HepG2 (cell line): ENCODE results near the gene PLEKHA3. TPM values are rescaled to one million over a fixed set of nuclear protein-coding genes. Genes with fewer than 3 reads are reported as not detected.
A peak's percentile ranks its signal among the peaks of the same experiment; 100 is the strongest.

Experiments used
- AGO1 ChIP-seq: fragments of 200-400 bp; formaldehyde crosslinking; IDR thresholded peaks from 2 replicates; pipeline ENCODE4 v1.6.1; 2017; ENCODE audit warnings: mild to moderate bottlenecking, low read depth, low read length, moderate library complexity; ENCODE audit not compliant: poor library complexity, severe bottlenecking
- EEA1 ChIP-seq: sonication (generic); formaldehyde crosslinking; IDR thresholded peaks from 2 replicates; pipeline ENCODE4 v1.5.1; 2020; ENCODE audit warnings: mild to moderate bottlenecking, missing genetic modification reagents, borderline replicate concordance
- EP300 ChIP-seq, 3 experiments: sonication (generic) in 1 of 3; formaldehyde crosslinking in 1 of 3; IDR thresholded peaks; 2 replicates each; pipeline versions ENCODE4 v1.5.1 to v1.6.1; 2011 to 2020; ENCODE audit warnings: low read depth in 2 of 3, low read length in 2 of 3, borderline replicate concordance in 1 of 3, improper control_type of control experiment in 1 of 3, mild to moderate bottlenecking in 1 of 3, missing genetic modification reagents in 1 of 3, moderate library complexity in 1 of 3
- ISL2 ChIP-seq: sonication (generic); formaldehyde crosslinking; IDR thresholded peaks from 2 replicates; pipeline ENCODE4 v1.5.0; 2020; ENCODE audit warnings: missing genetic modification reagents
- MLLT10 ChIP-seq: sonication (generic); formaldehyde crosslinking; IDR thresholded peaks from 2 replicates; pipeline ENCODE4 v1.4.0; 2020; ENCODE audit warnings: missing genetic modification reagents
- ZMYM2 ChIP-seq: sonication (generic); formaldehyde crosslinking; IDR thresholded peaks from 2 replicates; pipeline ENCODE4 v1.8.0; 2022; ENCODE audit warnings: mild to moderate bottlenecking, missing genetic modification reagents
- ZNF205 ChIP-seq: IDR thresholded peaks from 2 replicates; pipeline ENCODE4 v1.6.1; 2018; ENCODE audit warnings: missing biosample characterization, missing genetic modification reagents
- ZNF230 ChIP-seq: sonication (generic); formaldehyde crosslinking; IDR thresholded peaks from 2 replicates; pipeline ENCODE4 v1.4.0; 2020; ENCODE audit warnings: mild to moderate bottlenecking, missing genetic modification reagents
- ZNF350 ChIP-seq: sonication (generic); formaldehyde crosslinking; IDR thresholded peaks from 2 replicates; pipeline ENCODE4 v1.4.0; 2020; ENCODE audit warnings: mild to moderate bottlenecking, low read depth, missing genetic modification reagents, borderline replicate concordance
- ZSCAN9 ChIP-seq: IDR thresholded peaks from 2 replicates; pipeline ENCODE4 v1.6.1; 2016; ENCODE audit warnings: borderline replicate concordance
- polyA plus RNA-seq, 8 experiments: library from polyadenylated mRNA; depleted of rRNA in 3 of 8; stranded (reverse) in 7 of 8; unstranded in 1 of 8; fragments of >200 nt; fragmentation: Illumina TruSeq in 4 of 8; extraction: Trizol in 4 of 8; gene quantifications; 2 replicates each; pipeline versions ENCODE4 v1.2.1 to v1.2.3, GENCODE V29; 2011 to 2016; ENCODE audit warnings: low read depth in 4 of 8, missing spikeins in 1 of 8, mixed read lengths in 1 of 8; ENCODE audit not compliant: insufficient read depth in 1 of 8
- total RNA-seq, 5 experiments: library from RNA; depleted of rRNA; stranded (reverse); fragments of >200 nt; fragmentation: Illumina TruSeq; extraction: Trizol; gene quantifications; 2 replicates each; pipeline ENCODE4 v1.2.3, GENCODE V29; 2016; ENCODE audit warnings: low read depth in 1 of 5
- TF ChIP-seq, protein P1 (sequence below): sonication (generic); formaldehyde crosslinking; IDR thresholded peaks from 2 replicates; pipeline ENCODE4 v1.4.0; 2020; ENCODE audit warnings: missing genetic modification reagents, mild to moderate bottlenecking, borderline replicate concordance
- TF ChIP-seq, protein P2 (sequence below): sonication (generic); formaldehyde crosslinking; IDR thresholded peaks from one replicate; pipeline ENCODE4 v1.5.1; 2020; ENCODE audit warnings: mild to moderate bottlenecking, missing genetic modification reagents; ENCODE audit errors: not compliant biosample characterization
- TF ChIP-seq, protein P3 (sequence below): sonication (generic); formaldehyde crosslinking; IDR thresholded peaks from 2 replicates; pipeline ENCODE4 v1.4.0; 2020; ENCODE audit warnings: missing genetic modification reagents, low read depth, mild to moderate bottlenecking, borderline replicate concordance

PLEKHA3 gene
- total and polyA plus RNA-seq, 2 of the 13 experiments (the other 11 are each of a cell fraction or from before 2014, with no cell fraction given) = 11.7 to 23.1 TPM

DNA sequence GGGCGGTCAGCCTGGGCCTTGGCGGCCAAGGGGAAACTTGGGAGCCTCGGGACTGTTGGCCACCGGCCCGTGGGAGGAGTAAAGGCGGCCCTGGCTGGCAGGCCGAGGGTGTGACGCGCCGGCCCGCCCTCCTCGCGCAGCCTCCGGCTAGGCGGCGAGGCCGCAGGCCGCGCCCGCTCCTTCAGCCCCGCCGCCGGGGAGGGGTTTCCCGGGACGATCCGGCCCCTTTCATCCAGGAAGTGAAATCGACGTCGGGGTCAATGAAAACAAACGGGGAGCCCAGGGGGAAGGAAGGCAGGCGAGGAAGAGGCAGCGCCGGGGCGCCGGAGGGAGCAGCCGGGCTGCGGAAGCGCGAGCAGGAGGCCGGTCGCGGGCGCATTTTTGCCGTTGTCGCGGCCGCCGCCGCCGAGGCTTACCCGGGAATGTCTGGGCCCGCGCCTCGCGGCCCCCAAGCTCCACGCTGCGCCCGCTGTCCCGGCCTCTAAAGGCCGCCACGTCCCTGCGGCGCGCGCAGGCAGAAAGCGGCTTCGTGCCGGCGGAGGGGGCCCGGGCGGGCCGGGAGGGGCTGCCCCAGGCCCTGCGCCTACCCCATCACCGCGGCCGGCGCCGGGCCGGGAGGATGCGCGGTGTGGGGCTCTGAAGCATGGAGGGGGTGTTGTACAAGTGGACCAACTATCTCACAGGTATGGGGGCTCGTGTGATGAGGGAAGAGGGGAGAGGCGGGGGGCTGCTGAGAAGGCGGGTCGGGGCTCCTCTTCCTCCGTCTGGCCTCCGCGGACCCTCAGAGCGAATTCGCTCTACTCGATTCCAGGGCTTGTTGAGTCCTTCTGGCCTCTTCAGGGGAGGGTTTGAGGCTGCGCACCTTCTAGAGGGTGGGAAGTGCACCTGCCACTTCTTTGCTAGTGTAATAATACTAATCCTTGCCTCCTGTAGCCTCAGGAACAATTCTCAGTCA is at the start of gene PLEKHA3 (continued):
- TF ChIP-seq, protein P1, sequence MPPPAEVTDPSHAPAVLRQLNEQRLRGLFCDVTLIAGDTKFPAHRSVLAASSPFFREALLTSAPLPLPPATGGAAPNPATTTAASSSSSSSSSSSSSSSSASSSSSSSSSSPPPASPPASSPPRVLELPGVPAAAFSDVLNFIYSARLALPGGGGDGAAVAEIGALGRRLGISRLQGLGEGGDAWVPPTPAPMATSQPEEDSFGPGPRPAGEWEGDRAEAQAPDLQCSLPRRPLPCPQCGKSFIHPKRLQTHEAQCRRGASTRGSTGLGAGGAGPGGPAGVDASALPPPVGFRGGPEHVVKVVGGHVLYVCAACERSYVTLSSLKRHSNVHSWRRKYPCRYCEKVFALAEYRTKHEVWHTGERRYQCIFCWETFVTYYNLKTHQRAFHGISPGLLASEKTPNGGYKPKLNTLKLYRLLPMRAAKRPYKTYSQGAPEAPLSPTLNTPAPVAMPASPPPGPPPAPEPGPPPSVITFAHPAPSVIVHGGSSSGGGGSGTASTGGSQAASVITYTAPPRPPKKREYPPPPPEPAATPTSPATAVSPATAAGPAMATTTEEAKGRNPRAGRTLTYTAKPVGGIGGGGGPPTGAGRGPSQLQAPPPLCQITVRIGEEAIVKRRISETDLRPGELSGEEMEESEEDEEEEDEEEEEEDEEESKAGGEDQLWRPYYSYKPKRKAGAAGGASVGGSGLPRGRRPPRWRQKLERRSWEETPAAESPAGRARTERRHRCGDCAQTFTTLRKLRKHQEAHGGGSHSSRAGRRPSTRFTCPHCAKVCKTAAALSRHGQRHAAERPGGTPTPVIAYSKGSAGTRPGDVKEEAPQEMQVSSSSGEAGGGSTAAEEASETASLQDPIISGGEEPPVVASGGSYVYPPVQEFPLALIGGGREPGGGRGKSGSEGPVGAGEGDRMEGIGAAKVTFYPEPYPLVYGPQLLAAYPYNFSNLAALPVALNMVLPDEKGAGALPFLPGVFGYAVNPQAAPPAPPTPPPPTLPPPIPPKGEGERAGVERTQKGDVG (CRISPR knock-in tag) = 0 out of 2 replicates have a peak, but pooled peaks have one; percentile 30
- TF ChIP-seq MLLT10 (no peak), ZNF350 (CRISPR knock-in tag) (0 out of 2 replicates have a peak, but pooled peaks have one; percentile 29), ZNF205 (CRISPR knock-in tag) (no peak), EP300 (IDR thresholded peaks at IDR 0.05; ENCODE audit: low read depth in 2 of 2, low read length in 2 of 2) (peak in 1 of 2 experiments; percentile 11; a peak in 2 of 4 replicates), EP300 (CRISPR knock-in tag; IDR thresholded peaks at IDR 0.05; ENCODE audit: borderline replicate concordance) (no peak), ISL2 (CRISPR knock-in tag) (peak; percentile 75; the same call in 1 of the 2 replicates), ZSCAN9 (CRISPR knock-in tag) (no peak), ZNF230 (CRISPR knock-in tag) (no peak), ZMYM2 (CRISPR knock-in tag) (no peak), EEA1 (CRISPR knock-in tag) (no peak; the same call in 1 of the 2 replicates), AGO1 (no peak)
- TF ChIP-seq, protein P2, sequence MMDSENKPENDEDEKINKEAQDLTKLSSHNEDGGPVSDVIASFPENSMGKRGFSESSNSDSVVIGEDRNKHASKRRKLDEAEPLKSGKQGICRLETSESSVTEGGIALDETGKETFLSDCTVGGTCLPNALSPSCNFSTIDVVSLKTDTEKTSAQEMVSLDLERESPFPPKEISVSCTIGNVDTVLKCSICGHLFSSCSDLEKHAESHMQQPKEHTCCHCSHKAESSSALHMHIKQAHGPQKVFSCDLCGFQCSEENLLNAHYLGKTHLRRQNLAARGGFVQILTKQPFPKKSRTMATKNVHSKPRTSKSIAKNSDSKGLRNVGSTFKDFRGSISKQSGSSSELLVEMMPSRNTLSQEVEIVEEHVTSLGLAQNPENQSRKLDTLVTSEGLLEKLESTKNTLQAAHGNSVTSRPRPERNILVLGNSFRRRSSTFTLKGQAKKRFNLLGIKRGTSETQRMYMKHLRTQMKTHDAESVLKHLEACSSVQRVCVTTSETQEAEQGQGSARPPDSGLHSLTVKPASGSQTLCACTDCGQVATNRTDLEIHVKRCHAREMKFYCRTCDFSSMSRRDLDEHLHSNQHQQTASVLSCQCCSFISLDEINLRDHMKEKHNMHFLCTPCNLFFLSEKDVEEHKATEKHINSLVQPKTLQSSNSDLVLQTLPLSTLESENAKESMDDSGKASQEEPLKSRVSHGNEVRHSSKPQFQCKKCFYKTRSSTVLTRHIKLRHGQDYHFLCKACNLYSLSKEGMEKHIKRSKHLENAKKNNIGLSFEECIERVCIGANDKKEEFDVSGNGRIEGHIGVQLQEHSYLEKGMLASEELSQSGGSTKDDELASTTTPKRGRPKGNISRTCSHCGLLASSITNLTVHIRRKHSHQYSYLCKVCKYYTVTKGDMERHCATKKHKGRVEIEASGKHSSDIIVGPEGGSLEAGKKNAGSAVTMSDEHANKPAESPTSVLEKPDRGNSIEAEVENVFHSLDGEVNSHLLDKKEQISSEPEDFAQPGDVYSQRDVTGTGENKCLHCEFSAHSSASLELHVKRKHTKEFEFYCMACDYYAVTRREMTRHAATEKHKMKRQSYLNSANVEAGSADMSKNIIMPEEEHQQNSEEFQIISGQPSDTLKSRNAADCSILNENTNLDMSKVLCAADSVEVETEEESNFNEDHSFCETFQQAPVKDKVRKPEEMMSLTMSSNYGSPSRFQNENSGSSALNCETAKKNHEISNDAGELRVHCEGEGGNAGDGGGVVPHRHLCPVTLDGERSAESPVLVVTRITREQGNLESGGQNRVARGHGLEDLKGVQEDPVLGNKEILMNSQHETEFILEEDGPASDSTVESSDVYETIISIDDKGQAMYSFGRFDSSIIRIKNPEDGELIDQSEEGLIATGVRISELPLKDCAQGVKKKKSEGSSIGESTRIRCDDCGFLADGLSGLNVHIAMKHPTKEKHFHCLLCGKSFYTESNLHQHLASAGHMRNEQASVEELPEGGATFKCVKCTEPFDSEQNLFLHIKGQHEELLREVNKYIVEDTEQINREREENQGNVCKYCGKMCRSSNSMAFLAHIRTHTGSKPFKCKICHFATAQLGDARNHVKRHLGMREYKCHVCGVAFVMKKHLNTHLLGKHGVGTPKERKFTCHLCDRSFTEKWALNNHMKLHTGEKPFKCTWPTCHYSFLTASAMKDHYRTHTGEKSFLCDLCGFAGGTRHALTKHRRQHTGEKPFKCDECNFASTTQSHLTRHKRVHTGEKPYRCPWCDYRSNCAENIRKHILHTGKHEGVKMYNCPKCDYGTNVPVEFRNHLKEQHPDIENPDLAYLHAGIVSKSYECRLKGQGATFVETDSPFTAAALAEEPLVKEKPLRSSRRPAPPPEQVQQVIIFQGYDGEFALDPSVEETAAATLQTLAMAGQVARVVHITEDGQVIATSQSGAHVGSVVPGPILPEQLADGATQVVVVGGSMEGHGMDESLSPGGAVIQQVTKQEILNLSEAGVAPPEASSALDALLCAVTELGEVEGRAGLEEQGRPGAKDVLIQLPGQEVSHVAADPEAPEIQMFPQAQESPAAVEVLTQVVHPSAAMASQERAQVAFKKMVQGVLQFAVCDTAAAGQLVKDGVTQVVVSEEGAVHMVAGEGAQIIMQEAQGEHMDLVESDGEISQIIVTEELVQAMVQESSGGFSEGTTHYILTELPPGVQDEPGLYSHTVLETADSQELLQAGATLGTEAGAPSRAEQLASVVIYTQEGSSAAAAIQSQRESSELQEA (CRISPR knock-in tag) = no peak
- TF ChIP-seq, protein P3, sequence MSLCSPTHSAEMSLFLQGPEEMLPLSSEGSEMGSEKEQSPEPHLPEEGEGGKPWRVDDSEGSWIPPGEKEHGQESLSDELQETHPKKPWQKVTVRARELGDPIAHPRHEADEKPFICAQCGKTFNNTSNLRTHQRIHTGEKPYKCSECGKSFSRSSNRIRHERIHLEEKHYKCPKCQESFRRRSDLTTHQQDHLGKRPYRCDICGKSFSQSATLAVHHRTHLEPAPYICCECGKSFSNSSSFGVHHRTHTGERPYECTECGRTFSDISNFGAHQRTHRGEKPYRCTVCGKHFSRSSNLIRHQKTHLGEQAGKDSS (CRISPR knock-in tag) = 0 out of 2 replicates have a peak, but pooled peaks have one; percentile 78
